HEK293 (cell line): ENCODE results near the gene MOGAT3.

Source experiments
- YY1 ChIP-seq: fragments of 450-650 bp; formaldehyde crosslinking; IDR thresholded peaks from 2 replicates; pipeline ENCODE4 v1.5.1; 2018; ENCODE audit warnings: missing biosample characterization, missing genetic modification characterization
- ZBTB1 ChIP-seq: fragments of 450-650 bp; formaldehyde crosslinking; IDR thresholded peaks from 2 replicates; pipeline ENCODE4 v1.5.1; 2016; ENCODE audit warnings: missing biosample characterization, missing genetic modification characterization
- ZBTB21 ChIP-seq: fragments of 450-650 bp; formaldehyde crosslinking; IDR thresholded peaks from 2 replicates; pipeline ENCODE4 v1.5.1; 2017; ENCODE audit warnings: missing biosample characterization, missing genetic modification characterization
- ZNF10 ChIP-seq: fragments of 450-650 bp; formaldehyde crosslinking; IDR thresholded peaks from 2 replicates; pipeline ENCODE4 v1.5.1; 2017; ENCODE audit warnings: missing biosample characterization, missing genetic modification characterization
- ZNF48 ChIP-seq: fragments of 450-650 bp; formaldehyde crosslinking; IDR thresholded peaks from 2 replicates; pipeline ENCODE4 v1.5.1; 2016; ENCODE audit warnings: missing biosample characterization, missing genetic modification characterization
- ZNF654 ChIP-seq: fragments of 450-650 bp; formaldehyde crosslinking; IDR thresholded peaks from 2 replicates; pipeline ENCODE4 v1.5.1; 2016; ENCODE audit warnings: low read depth, missing biosample characterization, missing genetic modification characterization
- TF ChIP-seq, protein P1 (sequence below): fragments of 450-650 bp; formaldehyde crosslinking; IDR thresholded peaks from 2 replicates; pipeline ENCODE4 v1.5.1; 2016; ENCODE audit warnings: missing biosample characterization, missing genetic modification characterization
- TF ChIP-seq, protein P2 (sequence below): fragments of 450-650 bp; formaldehyde crosslinking; IDR thresholded peaks from 2 replicates; pipeline ENCODE4 v1.5.1; 2016; ENCODE audit warnings: missing biosample characterization, missing genetic modification characterization, low read depth

DNA sequence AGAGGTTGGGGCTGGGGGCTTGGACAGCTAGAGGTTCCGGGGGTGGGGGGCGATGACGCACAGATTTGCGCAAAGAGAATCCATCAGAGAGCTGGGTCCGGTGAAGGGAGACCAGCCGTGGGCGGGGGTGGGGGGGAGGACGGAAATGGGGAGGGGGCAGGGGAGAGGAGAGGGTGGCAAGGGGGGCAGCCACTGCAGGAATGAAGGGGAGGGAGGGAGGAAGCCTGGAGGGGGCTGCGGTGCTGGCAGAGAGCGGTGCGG, 34.3 kb downstream of the MOGAT3 start:
- TF ChIP-seq, protein P1, sequence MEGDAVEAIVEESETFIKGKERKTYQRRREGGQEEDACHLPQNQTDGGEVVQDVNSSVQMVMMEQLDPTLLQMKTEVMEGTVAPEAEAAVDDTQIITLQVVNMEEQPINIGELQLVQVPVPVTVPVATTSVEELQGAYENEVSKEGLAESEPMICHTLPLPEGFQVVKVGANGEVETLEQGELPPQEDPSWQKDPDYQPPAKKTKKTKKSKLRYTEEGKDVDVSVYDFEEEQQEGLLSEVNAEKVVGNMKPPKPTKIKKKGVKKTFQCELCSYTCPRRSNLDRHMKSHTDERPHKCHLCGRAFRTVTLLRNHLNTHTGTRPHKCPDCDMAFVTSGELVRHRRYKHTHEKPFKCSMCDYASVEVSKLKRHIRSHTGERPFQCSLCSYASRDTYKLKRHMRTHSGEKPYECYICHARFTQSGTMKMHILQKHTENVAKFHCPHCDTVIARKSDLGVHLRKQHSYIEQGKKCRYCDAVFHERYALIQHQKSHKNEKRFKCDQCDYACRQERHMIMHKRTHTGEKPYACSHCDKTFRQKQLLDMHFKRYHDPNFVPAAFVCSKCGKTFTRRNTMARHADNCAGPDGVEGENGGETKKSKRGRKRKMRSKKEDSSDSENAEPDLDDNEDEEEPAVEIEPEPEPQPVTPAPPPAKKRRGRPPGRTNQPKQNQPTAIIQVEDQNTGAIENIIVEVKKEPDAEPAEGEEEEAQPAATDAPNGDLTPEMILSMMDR (tag by site-specific recombination): no peak
- TF ChIP-seq ZBTB21 (tag by site-specific recombination): no peak
- no peak for TF ChIP-seq ZBTB1 (tag by site-specific recombination)
- no peak for TF ChIP-seq ZNF10
- TF ChIP-seq, protein P2, sequence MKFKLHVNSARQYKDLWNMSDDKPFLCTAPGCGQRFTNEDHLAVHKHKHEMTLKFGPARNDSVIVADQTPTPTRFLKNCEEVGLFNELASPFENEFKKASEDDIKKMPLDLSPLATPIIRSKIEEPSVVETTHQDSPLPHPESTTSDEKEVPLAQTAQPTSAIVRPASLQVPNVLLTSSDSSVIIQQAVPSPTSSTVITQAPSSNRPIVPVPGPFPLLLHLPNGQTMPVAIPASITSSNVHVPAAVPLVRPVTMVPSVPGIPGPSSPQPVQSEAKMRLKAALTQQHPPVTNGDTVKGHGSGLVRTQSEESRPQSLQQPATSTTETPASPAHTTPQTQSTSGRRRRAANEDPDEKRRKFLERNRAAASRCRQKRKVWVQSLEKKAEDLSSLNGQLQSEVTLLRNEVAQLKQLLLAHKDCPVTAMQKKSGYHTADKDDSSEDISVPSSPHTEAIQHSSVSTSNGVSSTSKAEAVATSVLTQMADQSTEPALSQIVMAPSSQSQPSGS: no peak
- TF ChIP-seq YY1 (tag by site-specific recombination): no peak
- TF ChIP-seq ZNF48 (tag by site-specific recombination): no peak
- TF ChIP-seq ZNF654 (tag by site-specific recombination): no peak
